Erythroblast (primary cell): ENCODE data around the gene BARHL1.

Experiments
- GATA1 ChIP-seq: IDR thresholded peaks from 2 replicates; pipeline ENCODE4 v1.6.1; 2011; ENCODE audit warnings: low read depth, mild to moderate bottlenecking, control low read depth, low read length, moderate library complexity
- POLR2A ChIP-seq: IDR thresholded peaks from 2 replicates; pipeline ENCODE4 v1.6.1; 2011; ENCODE audit warnings: mild to moderate bottlenecking, low read length

- TF ChIP-seq POLR2A (no peak), GATA1 (no peak)
Observed at GRCh38 chr9:132590318-132591182, 8.1 kb downstream of the BARHL1 start.
